T-cell (primary cell): ENCODE results near the gene WWC2. TPM values are rescaled to one million over a fixed set of nuclear protein-coding genes. Genes with fewer than 3 reads are reported as not detected.

ENCODE experiments used
- ATAC-seq, 4 experiments: fragments of 200-7000 bp in 3 of 4; fragments of 150-1000 bp in 1 of 4; cut with Tn5 transposase; replicated peaks in 1 of 4; 1 replicate in 3 of 4; 2 replicates in 1 of 4; pipeline ENCODE4 v1.10.0; 2021; ENCODE audit warnings: moderate library complexity in 3 of 4, mild to moderate bottlenecking in 2 of 4, moderate number of reproducible peaks in 1 of 4
- CTCF ChIA-PET, 2 donors: fragments of 300-600 bp; sonication (Branson Sonifier 250); formaldehyde crosslinking; loops; one replicate each; lab custom pipeline; 2022; ENCODE audit warnings: antibody characterized with exemption in 2 of 2; lab: Charles Lee
- POLR2A ChIA-PET, 2 donors: fragments of 300-600 bp; sonication (Branson Sonifier 250); formaldehyde crosslinking; loops; one replicate each; lab custom pipeline; 2022; ENCODE audit warnings: antibody characterized with exemption in 2 of 2; lab: Charles Lee
- DNase-seq, 35 experiments: peaks; one replicate each; pipeline versions ENCODE4 v3.0.0 to v3.0.0-alpha.2; 2013 to 2023
- H3K27ac ChIP-seq: one replicate; pipeline ENCODE4 v1.5.1; 2013; ENCODE audit warnings: low read length
- H3K27me3 ChIP-seq, 2 experiments: replicated peaks in 1 of 2; 1 replicate in 1 of 2; 2 replicates in 1 of 2; pipeline versions ENCODE4 v1.6.1 to v1.7.0; 2013; ENCODE audit warnings: low read length in 1 of 2, mixed read lengths in 1 of 2; ENCODE audit not compliant: control insufficient read depth in 2 of 2, insufficient read depth in 2 of 2; ENCODE audit errors: extremely low read depth in 1 of 2
- H3K36me3 ChIP-seq, 2 donors: 1 replicate in 1 of 2; 2 replicates in 1 of 2; pipeline versions ENCODE4 v1.6.1 to v1.7.0; 2013; ENCODE audit warnings: low read length in 1 of 2; ENCODE audit not compliant: control insufficient read depth in 2 of 2, insufficient read depth in 1 of 2; ENCODE audit errors: extremely low read depth in 1 of 2
- H3K4me1 ChIP-seq, 2 experiments: 1 replicate in 1 of 2; 2 replicates in 1 of 2; pipeline versions ENCODE4 v1.6.1 to v1.7.0; 2013; ENCODE audit warnings: low read length in 2 of 2, mixed read lengths in 1 of 2; ENCODE audit not compliant: insufficient read depth in 2 of 2, control insufficient read depth in 1 of 2; ENCODE audit errors: extremely low read depth in 1 of 2
- H3K4me3 ChIP-seq, 2 donors: 1 replicate in 1 of 2; 2 replicates in 1 of 2; pipeline versions ENCODE4 v1.5.1 to v1.7.0; 2013; ENCODE audit warnings: mild to moderate bottlenecking in 2 of 2, low read length in 1 of 2, moderate library complexity in 1 of 2; ENCODE audit not compliant: control insufficient read depth in 1 of 2; ENCODE audit errors: extremely low read depth in 1 of 2
- H3K9me3 ChIP-seq: 2 replicates; pipeline ENCODE4 v1.7.0; 2013
- H3K27ac Mint-ChIP-seq, 2 donors: one replicate each; pipeline ENCODE4 v1.8.0; 2020 to 2021; ENCODE audit warnings: mild to moderate bottlenecking in 2 of 2, mixed read lengths in 2 of 2
- H3K27me3 Mint-ChIP-seq, 2 donors: one replicate each; pipeline ENCODE4 v1.8.0; 2021 to 2022; ENCODE audit warnings: mixed read lengths in 2 of 2
- H3K36me3 Mint-ChIP-seq: one replicate; pipeline ENCODE4 v1.8.0; 2021; ENCODE audit warnings: mixed read lengths
- H3K4me1 Mint-ChIP-seq, 3 donors: one replicate each; pipeline ENCODE4 v1.8.0; 2020 to 2022; ENCODE audit warnings: mixed read lengths in 3 of 3, mild to moderate bottlenecking in 1 of 3
- H3K4me3 Mint-ChIP-seq, 3 donors: one replicate each; pipeline ENCODE4 v1.8.0; 2020 to 2022; ENCODE audit warnings: mild to moderate bottlenecking in 3 of 3, mixed read lengths in 3 of 3, moderate library complexity in 3 of 3
- H3K9me3 Mint-ChIP-seq, 3 donors: one replicate each; pipeline ENCODE4 v1.8.0; 2020 to 2022; ENCODE audit warnings: mixed read lengths in 3 of 3
- WGBS: methylation state at CpG from one replicate; pipeline ENCODE4 v1.1.5; 2013; ENCODE audit warnings: missing lambda C conversion rate; ENCODE audit not compliant: insufficient coverage; 5-methylcytosine and 5-hydroxymethylcytosine counted together
- total RNA-seq, 35 experiments: library from RNA in 6 of 35; stranded (reverse) in 6 of 35; fragments of 120-200 nt in 1 of 35; gene quantifications; one replicate each; pipeline versions ENCODE4 v1.2.1 to v1.2.4 and lab custom pipeline; 2013 to 2026

WWC2 gene
- total RNA-seq, 5 donors from 2014 or later (not counting 1 experiment from before 2014, with no cell fraction given): 5.0 to 9.1 (median 7.3) TPM

GRCh38 chr4:183304067-183304466 is 205.0 kb downstream of the WWC2 start:
- H3K27ac ChIP-seq: no peak overlapping the region
- CTCF ChIA-PET: no interaction called here
- H3K9me3 ChIP-seq: no peaks in the 10 kb centered on the region
- H3K4me1 ChIP-seq: no peaks in the 10 kb centered on the region
- no peak for DNase-seq
- no peaks in the 10 kb centered on the region for H3K36me3 ChIP-seq
- WGBS: 67% methylated on average over 1 of the region's 4 CpGs
- no peak overlapping the region for H3K4me3 ChIP-seq
- H3K9me3 Mint-ChIP-seq: no peaks in the 10 kb centered on the region
- H3K27ac Mint-ChIP-seq: no peak overlapping the region
- no peak overlapping the region for H3K4me3 Mint-ChIP-seq
- ATAC-seq: no peak
- H3K27me3 Mint-ChIP-seq: peaks cover 0 to 1% of the 10 kb centered on the region in 2 donors
- H3K36me3 Mint-ChIP-seq: no peaks in the 10 kb centered on the region
- POLR2A ChIA-PET: no interaction called here
- H3K4me1 Mint-ChIP-seq: no peaks in the 10 kb centered on the region
- no peaks in the 10 kb centered on the region for H3K27me3 ChIP-seq

GRCh38 chr4:183304538-183304937 is 205.5 kb downstream of the WWC2 start:
- Mint-ChIP-seq H3K9me3 (no peaks in the 10 kb centered on the region), H3K4me1 (no peaks in the 10 kb centered on the region), H3K36me3 (no peaks in the 10 kb centered on the region), H3K4me3 (no peak overlapping the region), H3K27ac (no peak overlapping the region), H3K27me3 (peaks cover 0 to 3% of the 10 kb centered on the region in 2 donors)
- DNase-seq (no peak), ATAC-seq (no peak)
- CTCF ChIA-PET: no interaction called here
- Histone ChIP-seq H3K4me1 (no peaks in the 10 kb centered on the region), H3K36me3 (no peaks in the 10 kb centered on the region), H3K4me3 (no peak overlapping the region), H3K27me3 (no peaks in the 10 kb centered on the region), H3K9me3 (no peaks in the 10 kb centered on the region), H3K27ac (no peak overlapping the region)
- POLR2A ChIA-PET: no interaction called here
- no CpG with 5 or more reads among the region's 2 CpGs for WGBS

- ChIA-PET CTCF (no interaction called here), POLR2A (no interaction called here)
- no peaks in the 10 kb centered on the region for H3K4me1 Mint-ChIP-seq
Measured at GRCh38 chr4:183306811-183307210, 207.8 kb downstream of the WWC2 start.

GRCh38 chr4:183312841-183313240 is 213.8 kb downstream of the WWC2 start:
- peaks cover 12% of the 10 kb centered on the region for H3K36me3 Mint-ChIP-seq
- no peak overlapping the region for H3K27ac Mint-ChIP-seq
- ATAC-seq: no peak
- 84% methylated on average over 5 of the region's 5 CpGs for WGBS
- DNase-seq: no peak
- ChIA-PET CTCF (no interaction called here), POLR2A (no interaction called here)
- peaks cover 0 to 11% of the 10 kb centered on the region in 2 experiments for H3K27me3 ChIP-seq
- no peaks in the 10 kb centered on the region for H3K4me1 Mint-ChIP-seq
- no peak overlapping the region for H3K27ac ChIP-seq
- H3K9me3 ChIP-seq: no peaks in the 10 kb centered on the region
- no peaks in the 10 kb centered on the region for H3K4me1 ChIP-seq
- H3K27me3 Mint-ChIP-seq: peaks cover 0 to 6% of the 10 kb centered on the region in 2 donors
- H3K4me3 ChIP-seq: no peak overlapping the region
- no peak overlapping the region for H3K4me3 Mint-ChIP-seq
- H3K9me3 Mint-ChIP-seq: no peaks in the 10 kb centered on the region
- no peaks in the 10 kb centered on the region for H3K36me3 ChIP-seq

More at GRCh38 chr4:183306811-183307210, 207.8 kb downstream of the WWC2 start:
- no peak overlapping the region for H3K4me3 ChIP-seq
- no peaks in the 10 kb centered on the region for H3K4me1 ChIP-seq
- H3K9me3 ChIP-seq: no peaks in the 10 kb centered on the region
- no peaks in the 10 kb centered on the region for H3K36me3 ChIP-seq
- Mint-ChIP-seq H3K9me3 (no peaks in the 10 kb centered on the region), H3K36me3 (no peaks in the 10 kb centered on the region), H3K27ac (no peak overlapping the region), H3K4me3 (no peak overlapping the region), H3K27me3 (peaks cover 0 to 3% of the 10 kb centered on the region in 2 donors)
- ATAC-seq: no peak
- no peaks in the 10 kb centered on the region for H3K27me3 ChIP-seq
- no CpG with 5 or more reads among the region's 3 CpGs for WGBS
- no peak overlapping the region for H3K27ac ChIP-seq
- no peak for DNase-seq

- 92% methylated on average over 15 of the region's 15 CpGs for WGBS
- Histone ChIP-seq H3K4me1 (no peaks in the 10 kb centered on the region), H3K4me3 (no peak overlapping the region), H3K36me3 (no peaks in the 10 kb centered on the region), H3K27ac (no peak overlapping the region), H3K9me3 (no peaks in the 10 kb centered on the region), H3K27me3 (peaks cover 0 to 14% of the 10 kb centered on the region in 2 experiments)
- DNase-seq (no peak), ATAC-seq (no peak)
- Mint-ChIP-seq H3K4me3 (no peak overlapping the region), H3K36me3 (peaks cover 12% of the 10 kb centered on the region), H3K27ac (no peak overlapping the region), H3K27me3 (peaks cover 0 to 3% of the 10 kb centered on the region in 2 donors), H3K9me3 (no peaks in the 10 kb centered on the region), H3K4me1 (no peaks in the 10 kb centered on the region)
- ChIA-PET CTCF (interaction anchor here in 1 of 2 donors (1.3 kb wide), 1 partner anchor 13 kb away, joined by 3 read pairs; no protein-coding TSS in a partner anchor), POLR2A (no interaction called here)
Measured at GRCh38 chr4:183314336-183314735, 215.3 kb downstream of the WWC2 start.

GRCh38 chr4:183314806-183315205 is 215.7 kb downstream of the WWC2 start:
- Mint-ChIP-seq H3K27me3 (peaks cover 0 to 3% of the 10 kb centered on the region in 2 donors), H3K27ac (no peak overlapping the region)

More at GRCh38 chr4:183314806-183315205, 215.7 kb downstream of the WWC2 start:
- Histone ChIP-seq H3K4me3 (no peak overlapping the region), H3K36me3 (no peaks in the 10 kb centered on the region), H3K4me1 (no peaks in the 10 kb centered on the region), H3K9me3 (no peaks in the 10 kb centered on the region), H3K27ac (no peak overlapping the region), H3K27me3 (peaks cover 0 to 14% of the 10 kb centered on the region in 2 experiments)
- Mint-ChIP-seq H3K4me1 (peaks cover 0 to 1% (median 0%) of the 10 kb centered on the region in 3 donors), H3K4me3 (no peak overlapping the region), H3K9me3 (no peaks in the 10 kb centered on the region), H3K36me3 (peaks cover 12% of the 10 kb centered on the region)
- DNase-seq (no peak), ATAC-seq (no peak)
- 70% methylated on average over 8 of the region's 9 CpGs for WGBS
- CTCF ChIA-PET: interaction anchor here in 1 of 2 donors (1.3 kb wide), 1 partner anchor 13 kb away, joined by 3 read pairs; no protein-coding TSS in a partner anchor
- POLR2A ChIA-PET: no interaction called here
